PC-3 (cell line): ENCODE data around the gene CCDC171. TPM values are rescaled to one million over a fixed set of nuclear protein-coding genes. Genes with fewer than 3 reads are reported as not detected.
"Not testable (repeated sequence)": the region's sequence is repeated elsewhere in the genome, so short reads cannot be mapped to it uniquely, and the experiment has no call there.

Experiments
- ATAC-seq: fragments of 200-7000 bp; cut with Tn5 transposase; 2 replicates; pipeline ENCODE4 v1.9.1; 2020; ENCODE audit warnings: mild to moderate bottlenecking, moderate library complexity
- BruUV-seq: library from RNA; stranded (reverse); fragments of 400-500 nt; replicated peaks from 2 replicates; lab custom pipeline; 2021; lab: Mats Ljungman, UMichigan
- CTCF ChIA-PET: fragments of 300-600 bp; sonication (Branson Sonifier 250); formaldehyde crosslinking; loops from one replicate; lab custom pipeline; 2022; ENCODE audit warnings: antibody characterized with exemption; lab: Charles Lee
- POLR2A ChIA-PET: fragments of 300-600 bp; sonication (Branson Sonifier 250); formaldehyde crosslinking; loops from one replicate; lab custom pipeline; 2022; ENCODE audit warnings: antibody characterized with exemption; ENCODE audit not compliant: unreplicated experiment; lab: Charles Lee
- DNase-seq: peaks from one replicate; pipeline ENCODE4 v3.0.0-alpha.2; 2015
- H2AFZ ChIP-seq: fragments of 300-600 bp; sonication (generic); 2 replicates; pipeline ENCODE4 v1.6.0; 2016; ENCODE audit warnings: antibody characterized with exemption, low read length
- H3F3A ChIP-seq: fragments of 300-600 bp; sonication (generic); one replicate; pipeline ENCODE4 v1.6.0; 2017; ENCODE audit warnings: antibody characterized with exemption, low read length, control low read depth, mild to moderate bottlenecking; ENCODE audit not compliant: unreplicated experiment
- H3K27ac ChIP-seq: fragments of 300-600 bp; sonication (generic); 2 replicates; pipeline ENCODE4 v1.5.1; 2016; ENCODE audit warnings: mild to moderate bottlenecking, low read length
- H3K27me3 ChIP-seq: fragments of 300-600 bp; sonication (generic); 2 replicates; pipeline ENCODE4 v1.6.1; 2016; ENCODE audit warnings: low read length, mixed read lengths
- H3K36me3 ChIP-seq: fragments of 300-600 bp; sonication (generic); 2 replicates; pipeline ENCODE4 v1.6.1; 2016; ENCODE audit warnings: low read depth, mixed run types, low read length, mixed read lengths
- H3K4me1 ChIP-seq: fragments of 300-600 bp; sonication (generic); 2 replicates; pipeline ENCODE4 v1.5.1; 2016; ENCODE audit warnings: low read length; ENCODE audit not compliant: insufficient read depth
- H3K4me2 ChIP-seq: fragments of 300-600 bp; sonication (generic); 2 replicates; pipeline ENCODE4 v1.6.0; 2016; ENCODE audit warnings: low read length
- H3K4me3 ChIP-seq: fragments of 300-600 bp; sonication (generic); 2 replicates; pipeline ENCODE4 v1.5.1; 2016; ENCODE audit warnings: mild to moderate bottlenecking, low read length, mixed read lengths
- H3K79me2 ChIP-seq: fragments of 300-600 bp; sonication (generic); 2 replicates; pipeline ENCODE4 v1.6.1; 2017; ENCODE audit warnings: low read length, mixed read lengths
- H3K9ac ChIP-seq: fragments of 300-600 bp; sonication (generic); 2 replicates; pipeline ENCODE4 v1.6.0; 2016; ENCODE audit warnings: mild to moderate bottlenecking, low read length
- H3K9me2 ChIP-seq: fragments of 300-600 bp; sonication (generic); replicated peaks from 2 replicates; pipeline ENCODE4 v1.6.1; 2016; ENCODE audit warnings: mixed run types, low read length, mixed read lengths
- H3K9me3 ChIP-seq: fragments of 300-600 bp; sonication (generic); 2 replicates; pipeline ENCODE4 v1.6.1; 2016; ENCODE audit warnings: low read length, mixed read lengths
- H4K20me1 ChIP-seq: fragments of 300-600 bp; sonication (generic); 2 replicates; pipeline ENCODE4 v1.6.1; 2016; ENCODE audit warnings: low read length, mixed read lengths
- CTCF ChIP-seq: fragments of 300-600 bp; sonication (generic); conservative IDR thresholded peaks from 2 replicates; pipeline ENCODE4 v1.5.1; 2017; ENCODE audit warnings: antibody characterized with exemption, low read depth, mild to moderate bottlenecking, low read length
- EZH2 ChIP-seq: fragments of 300-600 bp; sonication (generic); IDR thresholded peaks from one replicate; pipeline ENCODE4 v1.6.1; 2017; ENCODE audit warnings: antibody characterized with exemption, mild to moderate bottlenecking, low read length; ENCODE audit not compliant: unreplicated experiment
- EZH2phosphoT487 ChIP-seq: fragments of 300-600 bp; sonication (generic); IDR thresholded peaks from 2 replicates; pipeline ENCODE4 v1.6.1; 2018; ENCODE audit warnings: mild to moderate bottlenecking, antibody characterized with exemption, low read length, borderline replicate concordance
- intact Hi-C: fragments of 100-400 bp; cut with micrococcal nuclease; formaldehyde crosslinking; loops from 2 replicates; pipeline ENCODE4 v1.9.0; 2023
- total RNA-seq: library from RNA; depleted of rRNA; stranded (reverse); fragments of >200 nt; gene quantifications from 2 replicates; pipeline ENCODE4 v1.2.3, GENCODE V29; 2014

Gene CCDC171
- total RNA-seq, 1 experiment from 2014 or later = 2.7 TPM

GRCh38 chr9:15524845-15525455 lies 27.9 kb upstream of the CCDC171 start:
- intact Hi-C loops = no loop called here
- H3K79me2 ChIP-seq = no peaks in the 10 kb centered on the region
- ChIA-PET CTCF (interaction anchor here (0.6 kb wide), 1 partner anchor 19 kb away, joined by 3 read pairs; no protein-coding TSS in a partner anchor), POLR2A (no interaction called here)
- H3K4me1 ChIP-seq = no peaks in the 10 kb centered on the region
- BruUV-seq = no TSS peak
- no peak overlapping the region for H3K27ac ChIP-seq
- H3K4me2 ChIP-seq = no peak overlapping the region
- no peak overlapping the region for H3K9ac ChIP-seq
- no peaks in the 10 kb centered on the region for H3F3A ChIP-seq
- H3K4me3 ChIP-seq = no peak overlapping the region
- ATAC-seq (no peak), DNase-seq (no peak)
- no peaks in the 10 kb centered on the region for H3K27me3 ChIP-seq
- no peaks in the 10 kb centered on the region for H3K9me2 ChIP-seq
- no peaks in the 10 kb centered on the region for H4K20me1 ChIP-seq
- TF ChIP-seq EZH2phosphoT487 (no peak), EZH2 (no peak), CTCF (no peak)
- H2AFZ ChIP-seq = no peak overlapping the region
- no peaks in the 10 kb centered on the region for H3K36me3 ChIP-seq
- H3K9me3 ChIP-seq = no peaks in the 10 kb centered on the region

DNA sequence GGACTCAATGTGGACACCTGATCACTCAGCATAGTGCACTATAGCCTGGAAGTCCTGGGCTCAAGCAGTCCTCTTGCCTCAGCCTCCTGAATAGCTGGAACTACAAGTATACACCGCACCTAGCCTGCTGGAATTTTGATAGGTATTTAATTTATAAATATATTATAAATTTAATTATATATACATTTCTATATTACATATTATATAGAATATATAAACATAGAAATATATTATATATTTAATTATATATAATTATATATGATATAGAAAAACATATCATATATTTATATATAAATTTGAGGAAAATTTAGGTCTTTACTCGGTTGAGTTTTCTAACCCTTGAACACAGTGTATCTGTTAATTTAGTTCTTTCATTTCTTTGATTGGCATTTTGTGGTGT lies 26.9 kb upstream of the CCDC171 start:
- TF ChIP-seq EZH2phosphoT487 (no peak), EZH2 (no peak), CTCF (no peak)
- ATAC-seq = no peak
- no TSS peak for BruUV-seq
- Histone ChIP-seq H3K9me3 (no peaks in the 10 kb centered on the region), H3K4me1 (no peaks in the 10 kb centered on the region), H3K9ac (no peak overlapping the region), H3K4me2 (no peak overlapping the region), H3K27ac (no peak overlapping the region), H2AFZ (no peak overlapping the region), H3K79me2 (no peaks in the 10 kb centered on the region), H3K36me3 (no peaks in the 10 kb centered on the region), H3K4me3 (no peak overlapping the region), H3K9me2 (no peaks in the 10 kb centered on the region), H4K20me1 (no peaks in the 10 kb centered on the region), H3K27me3 (no peaks in the 10 kb centered on the region), H3F3A (no peaks in the 10 kb centered on the region)
- no peak for DNase-seq
- intact Hi-C loops = no loop called here
- ChIA-PET CTCF (no interaction called here), POLR2A (no interaction called here)

GRCh38 chr9:15527035-15527434 lies 25.8 kb upstream of the CCDC171 start:
- H3K27me3 ChIP-seq, H2AFZ ChIP-seq, H3K36me3 ChIP-seq, H4K20me1 ChIP-seq, H3K79me2 ChIP-seq, H3K4me3 ChIP-seq, BruUV-seq, ATAC-seq, H3K4me2 ChIP-seq, H3K9me2 ChIP-seq, H3F3A ChIP-seq, intact Hi-C loops, H3K27ac ChIP-seq, POLR2A ChIA-PET, DNase-seq, H3K9me3 ChIP-seq, H3K4me1 ChIP-seq, CTCF ChIA-PET, H3K9ac ChIP-seq: not testable (repeated sequence)
